NAMALWA (cell line): ENCODE results near the gene NKAIN4.
A peak's percentile ranks its signal among the peaks of the same experiment; 100 is the strongest.

Experiments used
- DNase-seq: peaks from one replicate; pipeline ENCODE4 v3.0.0-alpha.2; 2015; ENCODE audit warnings: low spot score

Gene NKAIN4

GRCh38 chr20:63217706-63218105, 36.6 kb downstream of the NKAIN4 start:
- DNase-seq, result no peak

GRCh38 chr20:63216849-63217471, 37.3 kb downstream of the NKAIN4 start:
- DNase-seq, result no peak

DNA sequence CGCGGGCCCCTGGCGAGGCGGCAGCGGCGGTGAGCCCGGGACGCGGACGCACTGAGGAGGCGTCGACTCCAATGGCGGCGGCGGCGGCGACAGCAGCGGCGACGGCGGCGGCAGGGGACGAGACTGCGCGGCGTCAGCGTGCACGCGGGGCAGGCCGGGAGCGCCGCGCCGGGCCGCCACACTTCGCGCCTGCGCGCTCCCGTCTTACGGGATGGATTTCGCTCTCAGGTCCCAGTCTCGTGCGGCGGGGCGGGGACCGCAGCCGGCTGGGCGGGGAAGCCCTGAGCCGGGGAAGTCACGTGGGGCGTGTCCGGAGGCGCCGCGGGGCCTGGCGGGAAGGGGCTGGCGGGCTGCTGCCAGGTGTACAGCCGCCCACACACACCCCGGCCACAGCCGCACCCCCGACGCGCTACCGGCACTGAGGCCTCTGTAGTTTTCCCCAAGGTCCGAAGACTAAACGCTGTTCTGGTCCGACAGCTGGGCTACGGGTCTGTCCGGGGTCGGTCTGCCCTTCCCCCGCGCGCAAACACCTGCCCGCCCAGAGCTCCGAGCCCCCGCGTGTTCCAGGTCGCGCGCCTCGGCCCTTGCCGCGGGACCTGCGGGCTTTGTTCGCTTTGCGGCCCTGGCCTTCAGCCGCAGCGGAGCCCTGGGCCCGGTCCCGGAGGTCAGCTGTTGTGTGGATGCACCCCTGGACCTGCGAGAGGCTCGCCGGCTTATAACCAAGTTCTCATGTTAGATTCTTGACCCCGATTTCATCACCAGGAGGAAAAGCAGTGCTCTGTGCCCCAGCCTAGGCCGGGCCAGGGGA, 38.0 kb downstream of the NKAIN4 start, which contains the start of gene YTHDF1:
YTHDF1 (minus strand) TSS at position 91 of the 808 bp plus-strand sequence. CDS start 239 bp downstream, outside the sequence.
- DNase-seq, result peak; percentile 96

GRCh38 chr20:63215101-63216040, 38.9 kb downstream of the NKAIN4 start:
- DNase-seq, result peak; percentile 55

DNA sequence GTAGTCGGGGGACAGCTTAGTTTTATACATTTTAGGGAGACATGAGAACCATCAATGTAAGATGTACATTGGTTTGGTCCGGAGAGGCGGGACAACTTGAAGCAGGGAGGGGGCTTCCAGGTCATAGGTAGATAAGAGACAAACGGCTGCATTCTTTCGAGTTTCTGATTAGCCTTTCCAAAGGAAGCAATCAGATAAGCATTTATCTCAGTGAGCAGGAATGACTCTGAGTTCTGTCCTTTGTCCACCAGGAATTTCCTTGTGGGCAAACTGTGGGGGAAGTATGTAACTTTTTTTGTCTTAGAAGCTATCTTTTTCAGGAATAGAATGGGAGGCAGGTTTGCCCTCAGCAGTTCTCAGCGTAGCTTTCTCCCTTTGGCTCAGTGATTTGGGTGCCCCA, 39.7 kb downstream of the NKAIN4 start:
- no peak for DNase-seq

DNA sequence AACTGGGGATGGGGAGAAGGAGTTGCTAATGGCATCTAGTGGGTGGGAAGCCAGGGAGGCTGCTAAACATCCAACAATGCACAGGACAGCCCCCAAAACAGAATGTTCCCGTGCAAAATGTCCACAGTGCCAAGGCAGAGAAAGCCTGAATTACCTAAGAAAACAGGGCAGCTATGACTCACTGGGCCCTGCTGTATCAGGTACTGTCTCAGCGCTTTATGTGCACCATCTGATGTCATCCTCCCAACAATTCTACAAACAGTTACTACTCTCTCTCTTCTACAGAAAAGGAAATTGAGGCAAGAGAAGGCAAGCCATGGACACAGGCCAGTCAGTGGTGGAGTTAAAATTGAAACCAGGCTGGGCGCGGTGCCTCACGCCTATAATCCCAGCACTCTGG, 41.5 kb downstream of the NKAIN4 start:
- DNase-seq, result no peak

GRCh38 chr20:63212393-63212730, 41.9 kb downstream of the NKAIN4 start:
- no peak for DNase-seq

DNA sequence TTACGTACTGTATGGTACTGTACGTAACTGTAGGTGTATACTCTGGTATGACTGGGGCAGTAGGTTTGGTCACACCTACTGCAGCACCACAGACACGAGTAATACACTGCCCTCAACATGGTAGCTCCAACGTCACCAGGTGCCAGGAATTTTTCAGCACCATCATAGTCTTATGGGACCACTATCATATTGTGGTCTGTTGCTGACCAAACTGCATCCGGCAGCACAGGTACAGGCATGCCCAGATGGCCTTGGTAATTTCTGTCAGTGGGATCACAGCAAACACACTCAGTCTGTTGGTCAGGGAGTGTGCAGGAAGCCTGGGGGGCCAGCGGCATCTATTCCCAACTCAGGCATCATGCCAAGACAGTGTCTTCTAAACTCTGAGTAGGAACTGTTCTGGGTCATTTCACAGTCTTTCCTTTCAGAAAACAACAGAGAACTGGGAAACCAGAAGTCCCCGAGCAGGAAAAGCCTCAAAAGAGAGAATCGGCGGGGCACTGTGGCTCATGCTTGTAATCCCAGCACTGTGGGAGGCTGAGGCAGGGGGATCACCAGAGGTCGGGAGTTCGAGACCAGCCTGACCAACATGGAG, 44.2 kb downstream of the NKAIN4 start:
- DNase-seq, result no peak

- DNase-seq, result no peak
Observed at GRCh38 chr20:63208346-63208909, 45.8 kb downstream of the NKAIN4 start.

DNA sequence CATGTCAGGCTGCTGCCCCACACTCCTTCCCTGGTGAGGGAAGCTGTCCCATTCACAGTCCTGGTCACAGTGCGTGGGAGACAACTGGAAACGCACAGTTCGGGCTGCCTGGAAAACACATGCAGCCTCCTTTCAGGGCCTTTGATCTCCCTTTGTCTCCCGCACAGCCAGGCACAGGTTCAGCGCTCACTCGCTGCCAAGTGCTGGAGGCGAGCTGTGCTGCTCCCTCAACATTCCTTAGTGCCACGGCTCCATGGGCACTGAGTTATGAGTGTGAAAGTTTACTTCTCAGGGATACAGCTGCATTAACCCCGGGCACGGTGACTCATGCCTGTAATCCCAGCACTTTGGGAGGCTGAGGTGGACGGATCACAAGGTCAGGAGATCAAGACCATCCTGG, 47.4 kb downstream of the NKAIN4 start:
- no peak for DNase-seq

DNA sequence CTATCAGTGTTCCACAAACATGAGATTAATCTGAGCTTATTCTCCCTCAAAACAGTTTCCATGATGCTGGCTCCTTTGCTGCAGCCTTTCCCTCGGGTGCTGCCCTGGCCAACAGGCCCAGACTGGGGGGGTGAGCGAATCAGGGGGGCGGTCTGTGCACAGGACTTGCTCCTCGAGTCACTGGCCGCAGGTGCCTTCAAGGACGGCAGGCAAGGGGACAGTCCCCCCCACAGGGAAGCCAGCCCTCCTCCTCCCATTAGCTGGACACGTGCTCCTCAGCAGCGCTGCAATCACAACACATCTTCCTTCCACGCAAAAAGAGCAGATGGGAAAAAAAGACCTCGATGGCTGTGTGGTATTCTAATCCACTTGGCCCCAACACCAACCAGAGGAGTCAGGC, 48.4 kb downstream of the NKAIN4 start:
- no peak for DNase-seq

DNA sequence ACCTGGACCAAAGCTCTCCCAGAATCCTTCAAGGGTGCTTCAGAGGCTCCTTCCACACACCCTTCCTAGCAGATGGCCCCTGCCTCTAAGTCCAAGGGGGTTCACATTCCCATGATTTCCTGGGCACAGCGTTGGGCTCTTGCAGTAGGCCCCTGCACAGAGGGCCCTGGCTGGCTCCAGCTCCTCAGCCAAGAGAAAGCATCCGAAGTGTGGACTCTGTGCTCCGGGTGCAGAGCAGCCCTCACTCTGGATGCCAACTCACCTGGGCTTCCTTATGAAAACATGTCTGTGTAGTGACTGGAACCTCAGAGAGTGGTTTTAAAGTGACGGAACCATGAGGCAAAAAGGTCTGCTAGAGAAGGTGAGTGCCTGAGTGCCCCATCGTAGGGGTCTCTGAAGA, 49.9 kb downstream of the NKAIN4 start:
- DNase-seq, result no peak

DNA sequence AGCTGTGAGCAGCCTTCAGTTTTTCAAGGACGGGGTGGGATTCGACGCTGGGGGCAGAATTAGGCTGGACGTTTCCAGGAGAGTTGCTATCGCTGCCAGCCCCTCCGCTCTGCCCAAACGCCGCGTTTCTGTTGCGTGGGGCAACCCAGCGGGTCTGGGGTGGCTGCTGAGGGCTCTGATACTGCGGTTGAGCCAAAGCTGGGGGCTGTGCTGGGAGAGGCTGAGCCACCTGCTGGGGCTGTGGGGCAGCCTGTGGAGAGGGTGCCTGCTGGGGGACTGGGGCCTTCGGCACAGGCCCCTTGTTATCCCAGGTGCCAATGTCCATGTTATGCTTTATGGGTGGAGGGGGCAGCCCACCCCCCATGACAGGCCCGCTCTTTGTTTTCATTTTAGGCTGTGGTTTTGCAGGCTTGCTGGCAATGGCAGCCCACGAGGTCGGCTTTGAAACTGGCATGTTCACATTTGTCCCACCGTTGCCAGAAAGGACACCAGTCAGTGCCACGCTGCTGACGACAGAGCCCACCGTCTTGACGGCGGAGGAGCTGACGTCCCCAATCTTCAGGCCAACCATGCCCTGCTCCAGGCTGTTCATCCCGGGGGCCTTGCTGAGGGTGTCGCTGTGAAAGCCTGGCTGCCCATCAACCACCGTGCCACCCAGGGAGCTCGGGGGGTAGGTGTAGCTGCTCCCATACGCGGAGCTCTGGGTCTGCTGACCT, 51.3 kb downstream of the NKAIN4 start:
- no peak for DNase-seq

- DNase-seq, result no peak
Observed at GRCh38 chr20:63202021-63202420, 52.2 kb downstream of the NKAIN4 start.

DNA sequence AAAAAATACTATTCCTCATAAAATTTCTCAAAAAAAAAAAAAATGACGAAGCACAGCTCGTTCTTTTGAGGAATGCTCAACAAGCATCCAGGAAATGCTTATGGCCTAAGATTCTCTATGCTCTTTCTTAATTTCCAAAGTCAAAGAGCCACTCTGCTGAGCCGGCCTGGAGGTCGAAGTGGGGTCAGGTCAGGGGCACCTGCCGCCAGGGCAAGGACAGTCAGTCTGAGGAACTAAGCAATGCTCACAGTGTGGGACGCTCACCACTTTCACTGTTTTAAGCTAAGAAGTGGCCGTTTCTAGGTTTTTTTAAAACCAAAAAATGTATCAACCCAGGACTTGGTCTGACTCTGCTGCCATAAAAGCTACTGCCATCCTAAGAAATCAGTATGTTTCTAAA, 55.7 kb downstream of the NKAIN4 start:
- no peak for DNase-seq

- DNase-seq, result no peak
Observed at GRCh38 chr20:63196768-63197470, 57.3 kb downstream of the NKAIN4 start.

- DNase-seq, result no peak
Observed at GRCh38 chr20:63194797-63195173, 59.5 kb downstream of the NKAIN4 start.

DNA sequence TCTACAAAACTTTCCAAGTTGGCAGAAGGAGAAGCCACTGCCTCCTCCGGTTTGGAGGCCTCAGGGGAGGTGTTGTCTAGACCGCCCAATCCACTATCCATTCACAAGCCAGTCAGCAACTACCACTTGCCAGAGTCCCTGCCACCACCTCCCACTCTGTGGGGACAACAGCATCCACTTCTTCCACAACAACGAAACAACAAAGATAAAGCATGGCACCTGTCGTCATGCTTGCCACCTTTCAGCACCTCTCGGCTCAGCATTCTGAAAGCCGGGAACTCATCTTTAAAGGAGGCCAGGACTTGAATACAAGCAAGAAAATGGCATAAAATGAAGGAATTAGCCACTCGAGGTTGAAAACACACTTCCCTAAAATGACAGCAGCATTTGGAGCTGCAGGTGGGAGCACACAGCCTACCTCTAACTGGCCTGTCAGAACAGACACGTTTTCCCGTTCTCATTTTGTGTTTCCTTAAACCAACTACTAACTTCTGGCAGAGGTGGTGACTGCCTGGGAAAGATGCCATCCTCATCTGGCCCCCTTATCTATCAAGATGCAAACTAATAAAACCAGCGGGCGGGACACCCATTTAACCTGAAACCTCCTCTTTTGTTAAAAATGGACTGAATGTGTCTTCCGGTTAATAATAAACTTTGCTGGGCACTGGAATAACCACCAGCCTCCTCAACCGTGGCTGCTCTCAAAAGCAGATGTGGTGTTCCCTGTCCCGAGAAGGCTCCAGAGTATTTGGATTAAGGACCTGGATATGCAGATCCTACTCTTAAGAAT, 60.1 kb downstream of the NKAIN4 start:
- DNase-seq, result no peak

GRCh38 chr20:63192721-63193120, 61.5 kb downstream of the NKAIN4 start:
- no peak for DNase-seq

- DNase-seq, result no peak
Observed at GRCh38 chr20:63191400-63191799, 62.9 kb downstream of the NKAIN4 start.
